HG03520 (cell line): Measurements from ENCODE around the gene LONRF2.

ENCODE experiments used
- ATAC-seq: cut with Tn5 transposase; IDR thresholded peaks from one replicate; pipeline ENCODE4 v1.9.1; 2021; ENCODE audit warnings: mild to moderate bottlenecking, moderate library complexity; ENCODE audit not compliant: unreplicated experiment

LONRF2 gene

GRCh38 chr2:100276716-100277115 is 45.6 kb downstream of the LONRF2 start:
- no peak for ATAC-seq

- ATAC-seq: no peak
Observed at GRCh38 chr2:100275200-100275589, 47.1 kb downstream of the LONRF2 start.

GRCh38 chr2:100274566-100275199 is 47.6 kb downstream of the LONRF2 start:
- no peak for ATAC-seq

GRCh38 chr2:100274076-100274475 is 48.2 kb downstream of the LONRF2 start:
- no peak for ATAC-seq

GRCh38 chr2:100273387-100273786 is 48.9 kb downstream of the LONRF2 start:
- no peak for ATAC-seq

GRCh38 chr2:100272841-100273329 is 49.4 kb downstream of the LONRF2 start:
- no peak for ATAC-seq

- no peak for ATAC-seq
Observed at GRCh38 chr2:100271210-100271609, 51.1 kb downstream of the LONRF2 start.

- no peak for ATAC-seq
Observed at GRCh38 chr2:100270381-100271146, 51.7 kb downstream of the LONRF2 start.

- ATAC-seq: no peak
Observed at GRCh38 chr2:100269889-100270288, 52.4 kb downstream of the LONRF2 start.

- no peak for ATAC-seq
Observed at GRCh38 chr2:100268986-100269385, 53.3 kb downstream of the LONRF2 start.

GRCh38 chr2:100267751-100268150 is 54.5 kb downstream of the LONRF2 start:
- ATAC-seq: no peak

- no peak for ATAC-seq
Observed at GRCh38 chr2:100266126-100266525, 56.2 kb downstream of the LONRF2 start.

GRCh38 chr2:100265226-100265625 is 57.1 kb downstream of the LONRF2 start:
- ATAC-seq: no peak

- ATAC-seq: no peak
Observed at GRCh38 chr2:100264651-100265050, 57.6 kb downstream of the LONRF2 start.

GRCh38 chr2:100264121-100264520 is 58.2 kb downstream of the LONRF2 start:
- ATAC-seq: no peak

- ATAC-seq: no peak
Observed at GRCh38 chr2:100262555-100263320, 59.6 kb downstream of the LONRF2 start.

- no peak for ATAC-seq
Observed at GRCh38 chr2:100262046-100262445, 60.3 kb downstream of the LONRF2 start.

GRCh38 chr2:100260712-100261620 is 61.3 kb downstream of the LONRF2 start:
- ATAC-seq: no peak

GRCh38 chr2:100259106-100259505 is 63.2 kb downstream of the LONRF2 start:
- ATAC-seq: no peak

- no peak for ATAC-seq
Observed at GRCh38 chr2:100257939-100258338, 64.4 kb downstream of the LONRF2 start.

GRCh38 chr2:100256849-100257248 is 65.5 kb downstream of the LONRF2 start:
- no peak for ATAC-seq
